SK-N-SH (cell line): ENCODE measurements around the gene KLHL2.

Experiments used
- CTCF ChIP-seq: fragments of 200-600 bp; sonication (generic); IDR thresholded peaks from 2 replicates; pipeline ENCODE4 v1.6.1; 2017; ENCODE audit warnings: antibody characterized with exemption, mild to moderate bottlenecking, moderate library complexity
- EP300 ChIP-seq, 2 experiments: IDR thresholded peaks; 2 replicates each; pipeline versions ENCODE4 v1.4.0 to v1.6.1; 2012; ENCODE audit warnings: borderline replicate concordance in 1 of 2, low read depth in 1 of 2, low read length in 1 of 2
- EZH2phosphoT487 ChIP-seq: fragments of 200-600 bp; sonication (generic); IDR thresholded peaks from 2 replicates; pipeline ENCODE4 v1.6.1; 2017; ENCODE audit warnings: low read depth, mixed run types, mild to moderate bottlenecking, antibody characterized with exemption, moderate library complexity, borderline replicate concordance
- NFIC ChIP-seq: IDR thresholded peaks from 2 replicates; pipeline ENCODE4 v1.4.0; 2012; ENCODE audit warnings: borderline replicate concordance
- PBX3 ChIP-seq: IDR thresholded peaks from 2 replicates; pipeline ENCODE4; 2012
- POLR2AphosphoS5 ChIP-seq: IDR thresholded peaks from 2 replicates; pipeline ENCODE4 v1.6.1; 2012; ENCODE audit warnings: low read depth, low read length
- RAD21 ChIP-seq: IDR thresholded peaks from 2 replicates; pipeline ENCODE4 v1.6.1; 2012; ENCODE audit warnings: mild to moderate bottlenecking, low read length
- RCOR1 ChIP-seq: fragments of 150-350 bp; IDR thresholded peaks from 2 replicates; pipeline ENCODE4 v1.6.1; 2017; ENCODE audit warnings: antibody characterized with exemption, low read length
- RFX5 ChIP-seq: IDR thresholded peaks from 2 replicates; pipeline ENCODE4 v1.6.1; 2012; ENCODE audit warnings: mild to moderate bottlenecking, improper control_type of control experiment, low read length
- SIN3A ChIP-seq: IDR thresholded peaks from 2 replicates; pipeline ENCODE4 v1.6.1; 2012; ENCODE audit warnings: low read depth, mild to moderate bottlenecking, low read length, moderate library complexity, borderline replicate concordance
- TAF1 ChIP-seq: IDR thresholded peaks from 2 replicates; pipeline ENCODE4 v1.6.1; 2012; ENCODE audit warnings: low read depth, mild to moderate bottlenecking, low read length, moderate library complexity, borderline replicate concordance
- TF ChIP-seq, protein P1 (sequence below): IDR thresholded peaks from 2 replicates; pipeline ENCODE4 v1.6.1; 2012; ENCODE audit warnings: mild to moderate bottlenecking, low read depth, low read length, moderate library complexity
- TF ChIP-seq, protein P2 (sequence below): IDR thresholded peaks from 2 replicates; pipeline ENCODE4 v1.4.0; 2012; ENCODE audit warnings: low read depth

DNA sequence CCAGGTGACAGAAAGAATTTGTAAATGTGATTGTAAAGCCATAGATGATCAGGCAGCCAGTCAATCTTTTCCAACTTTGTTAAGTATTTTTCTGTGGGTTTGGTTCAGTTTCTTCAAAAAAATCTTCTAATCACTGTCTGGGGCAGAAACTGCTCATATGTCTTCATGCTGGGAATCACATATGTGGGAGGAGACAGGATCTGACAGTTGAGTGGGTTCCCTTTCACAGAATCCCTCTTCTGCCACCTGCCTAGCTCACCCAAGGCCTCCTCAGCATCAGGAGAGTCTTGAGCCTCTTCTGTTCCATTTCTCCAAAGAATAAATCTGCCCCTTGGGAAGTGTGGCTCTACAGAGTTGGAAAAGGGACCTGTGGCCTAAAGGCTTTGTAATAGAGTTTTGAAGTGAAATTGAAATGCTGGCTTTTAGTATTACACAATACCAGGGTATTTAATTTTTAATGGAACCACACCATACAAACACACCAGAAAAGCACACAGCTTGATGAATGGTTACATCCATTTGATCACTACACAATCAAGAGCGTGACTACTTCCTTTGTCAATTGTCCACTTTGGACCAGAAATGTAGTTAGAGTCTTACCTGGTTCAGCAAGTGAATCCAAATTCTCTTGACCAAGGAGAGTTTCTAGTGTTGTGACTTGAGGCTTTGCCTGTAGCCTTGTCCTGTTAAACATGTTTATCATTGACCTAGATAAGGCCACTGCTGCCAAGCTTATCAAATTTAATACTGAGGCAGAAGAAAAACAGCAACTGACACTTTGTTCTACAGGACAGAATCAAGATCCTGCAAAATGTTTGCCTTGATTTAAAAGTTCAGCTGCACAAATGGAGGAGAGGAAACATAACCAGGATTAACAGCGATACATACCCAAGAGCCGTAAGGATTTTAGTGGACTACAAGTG is 140.5 kb downstream of the KLHL2 start:
- TF ChIP-seq EZH2phosphoT487 = no peak
- TF ChIP-seq NFIC = no peak
- TF ChIP-seq CTCF = no peak
- no peak for TF ChIP-seq RAD21
- no peak for TF ChIP-seq TAF1
- TF ChIP-seq EP300 (IDR thresholded peaks at IDR 0.05; ENCODE audit: borderline replicate concordance in 1 of 2, low read depth in 1 of 2, low read length in 1 of 2) = no peak
- TF ChIP-seq POLR2AphosphoS5 = no peak
- TF ChIP-seq, protein P1, sequence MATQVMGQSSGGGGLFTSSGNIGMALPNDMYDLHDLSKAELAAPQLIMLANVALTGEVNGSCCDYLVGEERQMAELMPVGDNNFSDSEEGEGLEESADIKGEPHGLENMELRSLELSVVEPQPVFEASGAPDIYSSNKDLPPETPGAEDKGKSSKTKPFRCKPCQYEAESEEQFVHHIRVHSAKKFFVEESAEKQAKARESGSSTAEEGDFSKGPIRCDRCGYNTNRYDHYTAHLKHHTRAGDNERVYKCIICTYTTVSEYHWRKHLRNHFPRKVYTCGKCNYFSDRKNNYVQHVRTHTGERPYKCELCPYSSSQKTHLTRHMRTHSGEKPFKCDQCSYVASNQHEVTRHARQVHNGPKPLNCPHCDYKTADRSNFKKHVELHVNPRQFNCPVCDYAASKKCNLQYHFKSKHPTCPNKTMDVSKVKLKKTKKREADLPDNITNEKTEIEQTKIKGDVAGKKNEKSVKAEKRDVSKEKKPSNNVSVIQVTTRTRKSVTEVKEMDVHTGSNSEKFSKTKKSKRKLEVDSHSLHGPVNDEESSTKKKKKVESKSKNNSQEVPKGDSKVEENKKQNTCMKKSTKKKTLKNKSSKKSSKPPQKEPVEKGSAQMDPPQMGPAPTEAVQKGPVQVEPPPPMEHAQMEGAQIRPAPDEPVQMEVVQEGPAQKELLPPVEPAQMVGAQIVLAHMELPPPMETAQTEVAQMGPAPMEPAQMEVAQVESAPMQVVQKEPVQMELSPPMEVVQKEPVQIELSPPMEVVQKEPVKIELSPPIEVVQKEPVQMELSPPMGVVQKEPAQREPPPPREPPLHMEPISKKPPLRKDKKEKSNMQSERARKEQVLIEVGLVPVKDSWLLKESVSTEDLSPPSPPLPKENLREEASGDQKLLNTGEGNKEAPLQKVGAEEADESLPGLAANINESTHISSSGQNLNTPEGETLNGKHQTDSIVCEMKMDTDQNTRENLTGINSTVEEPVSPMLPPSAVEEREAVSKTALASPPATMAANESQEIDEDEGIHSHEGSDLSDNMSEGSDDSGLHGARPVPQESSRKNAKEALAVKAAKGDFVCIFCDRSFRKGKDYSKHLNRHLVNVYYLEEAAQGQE = no peak
- no peak for TF ChIP-seq PBX3
- TF ChIP-seq SIN3A = no peak
- no peak for TF ChIP-seq RCOR1
- TF ChIP-seq, protein P2, sequence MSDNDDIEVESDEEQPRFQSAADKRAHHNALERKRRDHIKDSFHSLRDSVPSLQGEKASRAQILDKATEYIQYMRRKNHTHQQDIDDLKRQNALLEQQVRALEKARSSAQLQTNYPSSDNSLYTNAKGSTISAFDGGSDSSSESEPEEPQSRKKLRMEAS = no peak
- TF ChIP-seq RFX5 = no peak
